ENCODE results near the gene BAAT. TPM values are rescaled to one million over a fixed set of nuclear protein-coding genes. Genes with fewer than 3 reads are reported as not detected.

The BAAT gene
- total and polyA plus RNA-seq, 9 of the 15 experiments (the other 6 are each of a cell fraction or from before 2014, with no cell fraction given), result 0.17 to 0.76 (median 0.32) TPM

- Histone ChIP-seq H3K4me1 (replicated peaks in 1 of 2; ENCODE audit: control insufficient read depth in 2 of 2, insufficient read depth in 2 of 2, low read length in 2 of 2) (no peaks in the 10 kb centered on the region), H3K4me2 (ENCODE audit: insufficient read depth, low read length) (no peak overlapping the region), H3K27me3 (ENCODE audit: control insufficient read depth in 2 of 2, insufficient read depth in 2 of 2, low read length in 2 of 2) (peaks cover 6 to 29% of the 10 kb centered on the region in 2 experiments; a peak in 3 of 5 replicates), H4K20me1 (replicated peaks; ENCODE audit: control insufficient read depth, insufficient read depth, low read length) (no peaks in the 10 kb centered on the region), H3K9me1 (ENCODE audit: control insufficient read depth, insufficient read depth, low read length) (no peaks in the 10 kb centered on the region), H3K27ac (ENCODE audit: extremely low read depth, low read depth, low read length) (no peak overlapping the region), H3K9ac (ENCODE audit: insufficient read depth in 1 of 2, low read depth in 2 of 2, low read length in 2 of 2) (no peak overlapping the region), H3K9me3 (replicated peaks; ENCODE audit: control insufficient read depth, insufficient read depth, low read depth, low read length) (no peaks in the 10 kb centered on the region), H3K79me2 (ENCODE audit: control insufficient read depth, insufficient read depth, low read length) (no peaks in the 10 kb centered on the region), H2AFZ (ENCODE audit: low read depth, low read length) (no peak overlapping the region), H3K36me3 (ENCODE audit: control insufficient read depth, insufficient read depth, low read length) (no peaks in the 10 kb centered on the region), H3K4me3 (no peak overlapping the region)
- FAIRE-seq (no peak), ATAC-seq (no peak; the same call in 2 of the 3 replicates), DNase-seq (ENCODE audit: extremely low read depth in 1 of 4, low spot score in 3 of 4) (no peak)
- intact Hi-C loops (cut with micrococcal nuclease) (no loop called here), in situ Hi-C loops (cut with MboI) (no loop called here)
- TF ChIP-seq ZFP30 (CRISPR knock-in tag; IDR thresholded peaks at IDR 0.05; ENCODE audit: borderline replicate concordance), result no peak
- TF ChIP-seq NFE2L1 (tag; IDR thresholded peaks at IDR 0.05; ENCODE audit: borderline replicate concordance, low read depth), result no peak
- no peak for TF ChIP-seq TGIF2 (CRISPR knock-in tag; IDR thresholded peaks at IDR 0.05)
- TF ChIP-seq GABPB1 (CRISPR knock-in tag; IDR thresholded peaks at IDR 0.05), result no peak
- CTCF ChIA-PET (ENCODE audit: low intra/inter-chr PET ratio), result no interaction called here
- POLR2A ChIA-PET, result interaction anchor here (1.4 kb wide), 1 partner anchor 21 kb away, joined by 4 read pairs; no protein-coding TSS in a partner anchor
- BruUV-seq (replicated peaks), result no TSS peak
- 2% methylated on average over 8 of the region's 8 CpGs for WGBS (ENCODE audit: insufficient coverage, low coverage, missing lambda C conversion rate)
Measured at GRCh38 chr9:101427358-101427757, 42.6 kb upstream of the BAAT start.

GRCh38 chr9:101421653-101422065 is 36.9 kb upstream of the BAAT start:
- Histone ChIP-seq H3K4me1 (replicated peaks in 1 of 2; ENCODE audit: control insufficient read depth in 2 of 2, insufficient read depth in 2 of 2, low read length in 2 of 2) (no peaks in the 10 kb centered on the region), H2AFZ (ENCODE audit: low read depth, low read length) (no peak overlapping the region), H3K27ac (ENCODE audit: extremely low read depth, low read depth, low read length) (no peak overlapping the region), H3K27me3 (ENCODE audit: control insufficient read depth in 2 of 2, insufficient read depth in 2 of 2, low read length in 2 of 2) (peaks cover 2 to 13% of the 10 kb centered on the region in 2 experiments; a peak in 2 of 5 replicates), H3K9me1 (ENCODE audit: control insufficient read depth, insufficient read depth, low read length) (no peaks in the 10 kb centered on the region), H3K79me2 (ENCODE audit: control insufficient read depth, insufficient read depth, low read length) (no peaks in the 10 kb centered on the region), H3K4me3 (no peak overlapping the region), H3K4me2 (ENCODE audit: insufficient read depth, low read length) (no peak overlapping the region), H4K20me1 (replicated peaks; ENCODE audit: control insufficient read depth, insufficient read depth, low read length) (no peaks in the 10 kb centered on the region), H3K9ac (ENCODE audit: insufficient read depth in 1 of 2, low read depth in 2 of 2, low read length in 2 of 2) (no peak overlapping the region), H3K36me3 (ENCODE audit: control insufficient read depth, insufficient read depth, low read length) (no peaks in the 10 kb centered on the region), H3K9me3 (replicated peaks; ENCODE audit: control insufficient read depth, insufficient read depth, low read depth, low read length) (no peaks in the 10 kb centered on the region)
- TF ChIP-seq ZNF282 (CRISPR knock-in tag; IDR thresholded peaks at IDR 0.05), result no peak
- TF ChIP-seq RBM17 (IDR thresholded peaks at IDR 0.05; ENCODE audit: borderline replicate concordance, low read depth, low read length), result no peak
- no peak for TF ChIP-seq HMGN3 (IDR thresholded peaks at IDR 0.05; ENCODE audit: borderline replicate concordance, extremely low read depth, insufficient read length, low read depth, low read length)
- no peak for TF ChIP-seq RFX5 (IDR thresholded peaks at IDR 0.05; ENCODE audit: low read depth, low read length)
- TF ChIP-seq RHOXF2B (CRISPR knock-in tag; conservative IDR thresholded peaks at IDR 0.05), result no peak
- TF ChIP-seq, protein P1, sequence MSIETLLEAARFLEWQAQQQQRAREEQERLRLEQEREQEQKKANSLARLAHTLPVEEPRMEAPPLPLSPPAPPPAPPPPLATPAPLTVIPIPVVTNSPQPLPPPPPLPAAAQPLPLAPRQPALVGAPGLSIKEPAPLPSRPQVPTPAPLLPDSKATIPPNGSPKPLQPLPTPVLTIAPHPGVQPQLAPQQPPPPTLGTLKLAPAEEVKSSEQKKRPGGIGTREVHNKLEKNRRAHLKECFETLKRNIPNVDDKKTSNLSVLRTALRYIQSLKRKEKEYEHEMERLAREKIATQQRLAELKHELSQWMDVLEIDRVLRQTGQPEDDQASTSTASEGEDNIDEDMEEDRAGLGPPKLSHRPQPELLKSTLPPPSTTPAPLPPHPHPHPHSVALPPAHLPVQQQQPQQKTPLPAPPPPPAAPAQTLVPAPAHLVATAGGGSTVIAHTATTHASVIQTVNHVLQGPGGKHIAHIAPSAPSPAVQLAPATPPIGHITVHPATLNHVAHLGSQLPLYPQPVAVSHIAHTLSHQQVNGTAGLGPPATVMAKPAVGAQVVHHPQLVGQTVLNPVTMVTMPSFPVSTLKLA (conservative IDR thresholded peaks at IDR 0.05), result no peak
- TF ChIP-seq PCBP1 (IDR thresholded peaks at IDR 0.05; ENCODE audit: low read depth, low read length, poor library complexity, severe bottlenecking), result no peak
- TF ChIP-seq ZNF134 (CRISPR knock-in tag; conservative IDR thresholded peaks at IDR 0.05), result no peak
- TF ChIP-seq FUS (optimal IDR thresholded peaks at IDR 0.05; ENCODE audit: low read depth, low read length), result no peak
- WGBS (ENCODE audit: insufficient coverage, low coverage, missing lambda C conversion rate), result 2% methylated on average over 5 of the region's 5 CpGs
- intact Hi-C loops (cut with micrococcal nuclease) (no loop called here), in situ Hi-C loops (cut with MboI) (no loop called here)
- BruUV-seq (replicated peaks), result no TSS peak
- CTCF ChIA-PET (ENCODE audit: low intra/inter-chr PET ratio), result no interaction called here
- FAIRE-seq (no peak), ATAC-seq (no peak), DNase-seq (ENCODE audit: extremely low read depth in 1 of 4, low spot score in 3 of 4) (no peak)
- POLR2A ChIA-PET, result interaction anchor here (1.2 kb wide), 1 partner anchor 21 kb away, joined by 3 read pairs; no protein-coding TSS in a partner anchor

Measured in K562 (cell line).